Activated CD8-positive, alpha-beta T cell treated with anti-CD3 and anti-CD28 coated beads for 36 hours (primary cell): Measurements from ENCODE around the gene CRYZL1. TPM values are rescaled to one million over a fixed set of nuclear protein-coding genes. Genes with fewer than 3 reads are reported as not detected.

Experiments used
- ATAC-seq: fragments of 200-7000 bp; cut with Tn5 transposase; one replicate; pipeline ENCODE4 v1.10.0; 2021; ENCODE audit warnings: mild to moderate bottlenecking, moderate library complexity
- CTCF ChIA-PET: fragments of 350-600 bp; sonication (Branson Sonifier 250); formaldehyde crosslinking; loops from one replicate; lab custom pipeline; 2021; ENCODE audit warnings: antibody characterized with exemption; lab: Charles Lee
- POLR2A ChIA-PET: fragments of 350-600 bp; sonication (Branson Sonifier 250); formaldehyde crosslinking; loops from one replicate; lab custom pipeline; 2021; ENCODE audit warnings: antibody characterized with exemption; lab: Charles Lee
- DNase-seq: peaks from one replicate; pipeline ENCODE4 v3.0.0-alpha.2; 2020
- H3K27ac Mint-ChIP-seq: one replicate; pipeline ENCODE4 v1.8.0; 2021; ENCODE audit warnings: mild to moderate bottlenecking, mixed read lengths
- H3K27me3 Mint-ChIP-seq: one replicate; pipeline ENCODE4 v1.8.0; 2021; ENCODE audit warnings: mixed read lengths
- H3K36me3 Mint-ChIP-seq: one replicate; pipeline ENCODE4 v1.8.0; 2021; ENCODE audit warnings: low read depth, mixed read lengths
- H3K4me1 Mint-ChIP-seq: one replicate; pipeline ENCODE4 v1.8.0; 2021; ENCODE audit warnings: low read depth, mixed read lengths
- H3K4me3 Mint-ChIP-seq: one replicate; pipeline ENCODE4 v1.8.0; 2021; ENCODE audit warnings: mild to moderate bottlenecking, moderate library complexity, mixed read lengths
- H3K9me3 Mint-ChIP-seq: one replicate; pipeline ENCODE4 v1.8.0; 2021; ENCODE audit warnings: mixed read lengths
- intact Hi-C: fragments of 100-400 bp; cut with micrococcal nuclease; formaldehyde crosslinking; loops from one replicate; pipeline ENCODE4 v1.10.0; 2022
- total RNA-seq, 2 experiments: library from RNA; stranded (reverse); gene quantifications; one replicate each; pipeline ENCODE4 v1.2.3, GENCODE V29; 2021
- TF ChIP-seq, protein P1 (sequence below): fragments of 200-600 bp; IDR thresholded peaks from one replicate; pipeline ENCODE4 v1.8.0; 2022; ENCODE audit warnings: antibody characterized with exemption, mild to moderate bottlenecking

The CRYZL1 gene
- total RNA-seq, 2 experiments from 2014 or later: 30.1 to 33.2 TPM

DNA sequence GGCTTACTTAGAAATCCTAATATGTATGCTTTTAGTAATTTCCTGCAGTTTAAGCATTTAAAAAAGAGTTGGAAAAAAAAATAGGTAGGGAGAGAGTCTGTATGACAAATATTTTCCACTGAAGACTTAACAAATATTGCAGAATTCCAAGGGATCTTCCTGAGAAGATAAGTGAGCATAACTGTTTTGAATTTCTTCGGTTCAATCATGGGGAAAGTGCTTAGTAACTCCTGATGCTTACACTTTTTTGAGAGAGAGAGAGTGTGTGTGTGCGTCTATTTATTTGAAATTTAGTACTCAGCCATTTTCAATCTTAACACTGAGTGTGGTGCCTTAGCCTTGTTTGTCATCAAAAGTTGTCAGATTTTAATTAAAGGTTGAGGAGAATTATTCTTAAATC lies 80.2 kb downstream of the CRYZL1 start:
- POLR2A ChIA-PET: interaction anchor here (0.6 to 1.2 kb wide), 3 partner anchors 9 to 187 kb away, joined by 3 to 4 read pairs (median 3); no protein-coding TSS in a partner anchor
- no peaks in the 10 kb centered on the region for H3K27me3 Mint-ChIP-seq
- H3K4me3 Mint-ChIP-seq: no peak overlapping the region
- H3K27ac Mint-ChIP-seq: peak overlapping the region; percentile 67
- peaks cover 42% of the 10 kb centered on the region for H3K4me1 Mint-ChIP-seq
- TF ChIP-seq, protein P1, sequence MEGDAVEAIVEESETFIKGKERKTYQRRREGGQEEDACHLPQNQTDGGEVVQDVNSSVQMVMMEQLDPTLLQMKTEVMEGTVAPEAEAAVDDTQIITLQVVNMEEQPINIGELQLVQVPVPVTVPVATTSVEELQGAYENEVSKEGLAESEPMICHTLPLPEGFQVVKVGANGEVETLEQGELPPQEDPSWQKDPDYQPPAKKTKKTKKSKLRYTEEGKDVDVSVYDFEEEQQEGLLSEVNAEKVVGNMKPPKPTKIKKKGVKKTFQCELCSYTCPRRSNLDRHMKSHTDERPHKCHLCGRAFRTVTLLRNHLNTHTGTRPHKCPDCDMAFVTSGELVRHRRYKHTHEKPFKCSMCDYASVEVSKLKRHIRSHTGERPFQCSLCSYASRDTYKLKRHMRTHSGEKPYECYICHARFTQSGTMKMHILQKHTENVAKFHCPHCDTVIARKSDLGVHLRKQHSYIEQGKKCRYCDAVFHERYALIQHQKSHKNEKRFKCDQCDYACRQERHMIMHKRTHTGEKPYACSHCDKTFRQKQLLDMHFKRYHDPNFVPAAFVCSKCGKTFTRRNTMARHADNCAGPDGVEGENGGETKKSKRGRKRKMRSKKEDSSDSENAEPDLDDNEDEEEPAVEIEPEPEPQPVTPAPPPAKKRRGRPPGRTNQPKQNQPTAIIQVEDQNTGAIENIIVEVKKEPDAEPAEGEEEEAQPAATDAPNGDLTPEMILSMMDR: no peak
- no peak for ATAC-seq
- H3K9me3 Mint-ChIP-seq: no peaks in the 10 kb centered on the region
- intact Hi-C loops: no loop called here
- DNase-seq: no peak
- CTCF ChIA-PET: interaction anchor here (1.2 to 1.4 kb wide), 2 partner anchors 21 to 24 kb away, joined by 3 to 4 read pairs; no protein-coding TSS in a partner anchor
- H3K36me3 Mint-ChIP-seq: peaks cover 63% of the 10 kb centered on the region

DNA sequence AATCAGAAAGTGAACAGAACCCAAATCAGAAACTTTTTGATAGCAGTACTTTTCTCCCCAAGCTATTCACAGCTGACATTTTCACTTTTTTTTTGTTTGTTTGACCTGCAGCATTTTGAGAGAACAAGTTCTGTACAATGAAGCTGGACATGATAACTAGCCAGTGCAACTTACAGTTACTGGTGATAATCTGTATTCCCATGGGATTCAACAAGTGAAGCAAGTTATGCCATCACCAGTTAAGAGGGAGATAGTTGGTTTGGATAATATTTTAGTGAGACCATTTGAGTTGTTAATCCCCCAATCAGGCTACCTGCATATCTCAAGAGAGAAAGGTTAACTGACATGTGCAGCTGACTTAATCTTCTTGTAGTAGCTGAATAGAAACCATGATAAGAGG lies 80.6 kb downstream of the CRYZL1 start:
- peak overlapping the region; percentile 67 for H3K27ac Mint-ChIP-seq

DNA sequence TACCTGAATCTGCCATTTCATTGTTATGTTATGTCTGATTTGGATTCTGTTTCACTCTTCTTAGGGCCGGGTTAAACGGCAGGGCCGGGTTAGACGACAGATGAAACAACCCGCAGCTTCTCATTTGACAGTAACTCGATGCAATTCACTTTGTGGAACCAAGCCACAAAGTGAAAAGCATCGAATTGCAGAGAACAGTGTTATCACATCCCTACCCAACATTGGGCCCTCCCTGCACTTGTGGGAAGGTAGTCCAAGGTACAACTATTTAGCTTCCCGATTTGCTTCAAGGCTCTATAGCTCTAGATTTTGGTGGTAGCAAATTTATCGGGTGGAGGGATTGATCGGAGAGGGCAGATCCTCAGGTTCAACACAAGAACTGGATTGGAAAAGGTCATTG lies 81.7 kb downstream of the CRYZL1 start:
- H3K4me1 Mint-ChIP-seq: peaks cover 53% of the 10 kb centered on the region
- POLR2A ChIA-PET: interaction anchor here (1.2 to 7.4 kb wide), 3 partner anchors 11 to 17 kb away, joined by 3 to 44 read pairs (median 3); partner anchors contain the start of genes GART and SON

More for the DNA sequence above, 80.6 kb downstream of the CRYZL1 start:
- ATAC-seq (no peak), DNase-seq (no peak)
- ChIA-PET POLR2A (interaction anchor here (0.6 to 7.4 kb wide), 4 partner anchors 9 to 187 kb away, joined by 3 to 44 read pairs (median 4); partner anchors contain the start of genes GART and SON), CTCF (interaction anchor here (1.2 to 1.4 kb wide), 2 partner anchors 21 to 23 kb away, joined by 3 to 4 read pairs; no protein-coding TSS in a partner anchor)
- intact Hi-C loops: no loop called here
- H3K9me3 Mint-ChIP-seq: no peaks in the 10 kb centered on the region
- peaks cover 66% of the 10 kb centered on the region for H3K36me3 Mint-ChIP-seq
- H3K27me3 Mint-ChIP-seq: no peaks in the 10 kb centered on the region
- TF ChIP-seq, protein P1: no peak
- H3K4me3 Mint-ChIP-seq: no peak overlapping the region
- H3K4me1 Mint-ChIP-seq: peaks cover 44% of the 10 kb centered on the region

DNA sequence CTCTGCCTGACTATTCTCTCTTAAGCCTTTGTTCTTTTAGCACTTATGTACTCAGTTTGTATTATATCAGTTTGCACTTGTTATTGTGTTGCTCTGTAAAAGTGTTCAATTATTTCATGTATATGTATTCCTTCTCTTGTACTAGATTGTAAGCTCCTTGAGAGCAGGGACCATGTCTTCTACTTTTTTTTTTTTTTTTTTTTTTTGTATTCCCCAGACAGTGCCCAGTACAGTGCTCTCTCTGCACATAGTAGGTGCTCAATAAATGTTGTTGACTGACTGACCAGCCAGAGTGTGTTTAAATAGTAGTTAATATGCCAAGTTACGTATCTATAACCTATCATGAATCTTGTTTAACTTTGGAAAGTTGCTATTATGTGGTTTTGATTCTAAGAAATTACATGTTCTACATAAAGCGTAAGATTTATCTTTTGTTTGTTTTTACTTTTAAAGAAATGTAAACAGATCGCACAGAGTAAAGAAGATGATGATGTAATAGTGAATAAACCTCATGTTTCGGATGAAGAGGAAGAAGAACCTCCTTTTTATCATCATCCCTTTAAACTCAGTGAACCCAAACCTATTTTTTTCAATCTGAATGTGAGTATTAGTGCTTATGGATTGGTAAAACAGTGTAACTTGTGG lies 82.6 kb downstream of the CRYZL1 start:
- peaks cover 81% of the 10 kb centered on the region for H3K36me3 Mint-ChIP-seq
- no peaks in the 10 kb centered on the region for H3K9me3 Mint-ChIP-seq
- peak overlapping the region; percentile 25 for H3K27ac Mint-ChIP-seq
- intact Hi-C loops: no loop called here
- ATAC-seq: no peak
- peaks cover 62% of the 10 kb centered on the region for H3K4me1 Mint-ChIP-seq
- no peak overlapping the region for H3K4me3 Mint-ChIP-seq
- TF ChIP-seq, protein P1: no peak
- no peaks in the 10 kb centered on the region for H3K27me3 Mint-ChIP-seq
- ChIA-PET POLR2A (interaction anchor here (0.6 to 7.4 kb wide), 4 partner anchors 13 to 150 kb away, joined by 3 to 44 read pairs (median 3); partner anchors contain the start of genes GART and SON), CTCF (interaction anchor here (1.0 to 3.4 kb wide), 3 partner anchors 11 to 47 kb away, joined by 3 to 17 read pairs (median 4); no protein-coding TSS in a partner anchor)
- DNase-seq: no peak

More for the DNA sequence above, 81.7 kb downstream of the CRYZL1 start:
- CTCF ChIA-PET: interaction anchor here (1.0 to 3.4 kb wide), 2 partner anchors 15 to 46 kb away, joined by 3 to 17 read pairs; no protein-coding TSS in a partner anchor
- ATAC-seq (no peak), DNase-seq (no peak)
- intact Hi-C loops: no loop called here
- peaks cover 75% of the 10 kb centered on the region for H3K36me3 Mint-ChIP-seq
- no peak overlapping the region for H3K27ac Mint-ChIP-seq
- no peak overlapping the region for H3K4me3 Mint-ChIP-seq
- no peaks in the 10 kb centered on the region for H3K9me3 Mint-ChIP-seq
- no peaks in the 10 kb centered on the region for H3K27me3 Mint-ChIP-seq
- TF ChIP-seq, protein P1: no peak
